ENCODE data around the gene MRPL58. TPM values are rescaled to one million over a fixed set of nuclear protein-coding genes. Genes with fewer than 3 reads are reported as not detected.

Gene MRPL58
- total and polyA plus RNA-seq, 2 of the 8 experiments (the other 6 are each of a cell fraction or from before 2014, with no cell fraction given): 43.6 to 49.1 TPM

DNA sequence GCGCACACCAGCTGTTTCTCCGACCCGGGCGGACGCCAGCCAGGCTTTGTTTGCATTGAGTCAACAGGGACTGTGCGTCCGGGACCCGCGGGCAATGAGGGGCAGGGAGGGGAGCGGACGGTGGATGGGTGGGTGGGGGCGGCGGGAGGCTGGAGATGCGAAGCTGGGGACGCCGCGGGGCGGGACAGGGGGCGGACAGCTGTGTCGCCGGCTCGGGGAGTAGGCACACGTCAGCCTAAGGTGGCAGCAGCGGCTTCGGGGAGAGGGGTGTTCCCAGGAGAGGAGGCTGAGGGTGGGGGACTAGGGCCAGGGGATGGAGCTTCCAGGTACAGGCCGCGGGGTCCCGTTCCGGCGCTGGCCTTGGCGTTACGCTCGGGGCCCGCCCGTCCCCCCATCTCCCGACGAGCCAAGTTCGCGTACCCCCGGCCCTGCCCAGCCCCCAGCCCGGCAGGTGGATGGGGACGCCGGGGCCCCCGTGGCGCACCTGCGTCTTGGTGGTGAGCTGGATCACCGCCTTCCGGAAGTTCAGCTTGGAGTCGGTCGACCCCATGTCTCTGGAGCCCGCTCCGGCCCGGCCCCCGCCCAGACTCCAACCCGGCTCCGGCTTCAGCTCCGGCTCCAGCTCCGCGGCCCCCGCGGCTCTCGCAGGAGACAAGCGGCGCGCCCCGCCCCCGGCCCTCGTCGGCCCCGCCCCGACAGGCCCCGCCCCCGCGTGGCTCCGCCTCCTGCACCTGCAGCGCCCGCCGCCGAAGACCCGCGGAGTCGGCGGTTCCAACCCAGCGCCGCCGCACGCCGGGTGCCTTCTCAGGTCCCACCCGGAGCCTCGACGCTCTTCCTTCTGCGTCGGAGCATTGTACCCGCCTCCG is 40.1 kb upstream of the MRPL58 start, which contains the start of gene HID1 (continued):
- TF ChIP-seq EZH2 (IDR thresholded peaks at IDR 0.05; ENCODE audit: low read depth, low read length, severe bottlenecking): no peak
